Left forelimb (tissue), 1 donor: ENCODE measurements around the gene OOSP4A.

Experiments used
- DNase-seq: peaks from one replicate; pipeline ENCODE4 v3.0.0-alpha.2; 2018; ENCODE audit warnings: low spot score

OOSP4A gene

GRCh38 chr11:59963733-59964132 is at the start of gene OOSP4A:
Gene OOSP4A, plus strand, starts transcription at chr11:59964033. Its CDS starts 0 bp downstream, at chr11:59964033.
- no peak for DNase-seq

GRCh38 chr11:59918480-59918879 is 45.4 kb upstream of the OOSP4A start:
- DNase-seq = no peak

GRCh38 chr11:59918987-59919589 is 44.7 kb upstream of the OOSP4A start:
- no peak for DNase-seq

- DNase-seq = no peak
Observed at GRCh38 chr11:59923813-59924212, 40.0 kb upstream of the OOSP4A start.

- no peak for DNase-seq
Observed at GRCh38 chr11:59931688-59932087, 32.1 kb upstream of the OOSP4A start.

GRCh38 chr11:59938132-59938531 is 25.7 kb upstream of the OOSP4A start, which contains the start of gene OOSP1:
Gene OOSP1, plus strand, starts transcription at chr11:59938432. Its CDS starts 23 bp downstream, at chr11:59938455.
- DNase-seq = no peak

- DNase-seq = no peak
Observed at GRCh38 chr11:59938718-59939117, 25.1 kb upstream of the OOSP4A start.

GRCh38 chr11:59939482-59939881 is 24.4 kb upstream of the OOSP4A start:
- no peak for DNase-seq

- DNase-seq = no peak
Observed at GRCh38 chr11:59941091-59941490, 22.7 kb upstream of the OOSP4A start.

- no peak for DNase-seq
Observed at GRCh38 chr11:59943997-59944714, 19.7 kb upstream of the OOSP4A start.

- DNase-seq = no peak
Observed at GRCh38 chr11:59944720-59945119, 19.1 kb upstream of the OOSP4A start.

- DNase-seq = no peak
Observed at GRCh38 chr11:59953463-59954218, 10.2 kb upstream of the OOSP4A start.

GRCh38 chr11:59954219-59954847 is 9.5 kb upstream of the OOSP4A start:
- DNase-seq = no peak

GRCh38 chr11:59957094-59957493 is 6.7 kb upstream of the OOSP4A start:
- no peak for DNase-seq

GRCh38 chr11:59960502-59961381 is 3.1 kb upstream of the OOSP4A start:
- DNase-seq = no peak

- no peak for DNase-seq
Observed at GRCh38 chr11:59962107-59962482, 1.7 kb upstream of the OOSP4A start.

- DNase-seq = no peak
Observed at GRCh38 chr11:59965424-59965823, 1.6 kb downstream of the OOSP4A start.

GRCh38 chr11:59966201-59966600 is 2.4 kb downstream of the OOSP4A start:
- no peak for DNase-seq

GRCh38 chr11:59967677-59968394 is 4.0 kb downstream of the OOSP4A start:
- no peak for DNase-seq

- DNase-seq = no peak
Observed at GRCh38 chr11:59968395-59968783, 4.6 kb downstream of the OOSP4A start.

GRCh38 chr11:59973097-59973496 is 9.3 kb downstream of the OOSP4A start:
- DNase-seq = no peak
